GM19099 (cell line): ENCODE data around the gene SLC6A2.

Experiments
- POLR2A ChIP-seq: IDR thresholded peaks from 3 replicates; pipeline ENCODE4 v1.6.1; 2011; ENCODE audit warnings: low read depth; ENCODE audit not compliant: insufficient read length; ENCODE audit errors: extremely low read depth

The SLC6A2 gene

GRCh38 chr16:55747785-55748184 lies 92.0 kb downstream of the SLC6A2 start:
- no peak for TF ChIP-seq POLR2A
